Breast epithelium (tissue), 4 donors: ENCODE results near the gene ANGPTL1. TPM values are rescaled to one million over a fixed set of nuclear protein-coding genes. Genes with fewer than 3 reads are reported as not detected.

ENCODE experiments used
- DNase-seq, 2 donors: peaks; one replicate each; pipeline ENCODE4 v3.0.0-alpha.2; 2019; ENCODE audit warnings: low spot score in 2 of 2
- H3K27ac ChIP-seq, 2 donors: fragments of 200-600 bp; sonication (generic) in 1 of 2; one replicate each; pipeline ENCODE4 v1.5.1; 2016 to 2019; ENCODE audit warnings: mild to moderate bottlenecking in 1 of 2
- H3K27me3 ChIP-seq, 2 donors: fragments of 200-600 bp; sonication (generic) in 1 of 2; one replicate each; pipeline versions ENCODE4 v1.5.1 to v1.6.0; 2017 to 2019; ENCODE audit warnings: control low read depth in 1 of 2, mild to moderate bottlenecking in 1 of 2
- H3K36me3 ChIP-seq: fragments of 200-600 bp; one replicate; pipeline ENCODE4 v1.5.1; 2019
- H3K4me1 ChIP-seq, 2 donors: fragments of 200-600 bp; sonication (generic); one replicate each; pipeline ENCODE4 v1.5.1; 2016 to 2019; ENCODE audit warnings: control low read depth in 1 of 2
- H3K4me3 ChIP-seq, 3 donors: fragments of 200-600 bp; sonication (generic); 1 replicate in 2 of 3; 2 replicates in 1 of 3; pipeline ENCODE4 v1.5.1; 2016 to 2019; ENCODE audit warnings: mild to moderate bottlenecking in 3 of 3, moderate library complexity in 2 of 3
- H3K9me3 ChIP-seq, 2 donors: fragments of 200-600 bp; sonication (generic) in 1 of 2; one replicate each; pipeline ENCODE4 v1.5.1; 2016 to 2019; ENCODE audit warnings: control low read depth in 1 of 2
- CTCF ChIP-seq, 3 donors: fragments of 450-650 bp; IDR thresholded peaks; one replicate each; pipeline ENCODE4 v1.5.1; 2016 to 2017; ENCODE audit warnings: antibody characterized with exemption in 3 of 3, mild to moderate bottlenecking in 3 of 3, moderate library complexity in 3 of 3
- POLR2A ChIP-seq: fragments of 450-650 bp; IDR thresholded peaks from one replicate; pipeline ENCODE4 v1.6.1; 2016; ENCODE audit warnings: antibody characterized with exemption, mild to moderate bottlenecking, moderate library complexity
- POLR2AphosphoS5 ChIP-seq, 3 donors: sonication (generic); formaldehyde crosslinking; IDR thresholded peaks; one replicate each; pipeline ENCODE4 v1.6.1; 2017; ENCODE audit warnings: antibody characterized with exemption in 3 of 3
- intact Hi-C: fragments of 100-400 bp; cut with DNase I; formaldehyde crosslinking; loops from one replicate; pipeline ENCODE4 v1.15.1; 2023; ENCODE audit warnings: low total_unique reads
- total RNA-seq, 3 donors: library from RNA; depleted of rRNA; stranded (reverse); fragments of >200 nt; gene quantifications; one replicate each; pipeline ENCODE4 v1.1.0, GENCODE V29; 2016

The ANGPTL1 gene
- total RNA-seq, 3 donors from 2014 or later = 25.2 to 137 (median 30.2) TPM

- no peaks in the 10 kb centered on the region for H3K27me3 ChIP-seq
- no peaks in the 10 kb centered on the region for H3K9me3 ChIP-seq
- TF ChIP-seq POLR2A (no peak), CTCF (IDR thresholded peaks at IDR 0.05) (no peak), POLR2AphosphoS5 (IDR thresholded peaks at IDR 0.05) (no peak)
- no peak for DNase-seq
- no peak overlapping the region for H3K27ac ChIP-seq
- no peak overlapping the region for H3K4me3 ChIP-seq
- no peaks in the 10 kb centered on the region for H3K36me3 ChIP-seq
- H3K4me1 ChIP-seq = no peaks in the 10 kb centered on the region
- intact Hi-C loops = no loop called here
Observed at GRCh38 chr1:178821134-178821866, 49.6 kb downstream of the ANGPTL1 start.

- Histone ChIP-seq H3K9me3 (no peaks in the 10 kb centered on the region), H3K27me3 (no peaks in the 10 kb centered on the region), H3K27ac (no peak overlapping the region), H3K4me1 (no peaks in the 10 kb centered on the region), H3K36me3 (no peaks in the 10 kb centered on the region), H3K4me3 (no peak overlapping the region)
- no peak for DNase-seq
- TF ChIP-seq CTCF (IDR thresholded peaks at IDR 0.05) (no peak), POLR2A (no peak), POLR2AphosphoS5 (IDR thresholded peaks at IDR 0.05) (no peak)
- intact Hi-C loops = no loop called here
Observed at GRCh38 chr1:178819123-178819522, 51.8 kb downstream of the ANGPTL1 start.

DNA sequence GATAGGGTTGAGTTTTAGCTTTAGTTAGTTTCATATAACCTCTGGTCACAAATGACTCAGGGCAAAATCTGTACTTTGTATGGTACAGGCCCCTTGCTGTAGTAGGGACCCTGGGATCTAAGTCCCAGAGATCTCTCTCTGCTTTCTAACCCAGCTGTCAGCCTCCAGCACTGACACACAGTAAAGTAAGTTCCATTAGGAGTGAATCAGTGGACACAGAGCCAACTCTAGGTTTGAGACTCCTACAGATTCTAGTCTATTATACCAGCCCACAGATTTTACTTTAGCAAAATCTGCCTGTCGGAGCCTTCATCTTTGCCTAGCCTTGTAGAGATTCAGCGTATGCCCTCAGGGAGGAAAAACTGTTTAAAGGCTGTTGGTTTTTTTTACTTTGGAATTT is 52.5 kb downstream of the ANGPTL1 start:
- TF ChIP-seq POLR2AphosphoS5 (IDR thresholded peaks at IDR 0.05) (no peak), CTCF (IDR thresholded peaks at IDR 0.05) (no peak), POLR2A (no peak)

DNA sequence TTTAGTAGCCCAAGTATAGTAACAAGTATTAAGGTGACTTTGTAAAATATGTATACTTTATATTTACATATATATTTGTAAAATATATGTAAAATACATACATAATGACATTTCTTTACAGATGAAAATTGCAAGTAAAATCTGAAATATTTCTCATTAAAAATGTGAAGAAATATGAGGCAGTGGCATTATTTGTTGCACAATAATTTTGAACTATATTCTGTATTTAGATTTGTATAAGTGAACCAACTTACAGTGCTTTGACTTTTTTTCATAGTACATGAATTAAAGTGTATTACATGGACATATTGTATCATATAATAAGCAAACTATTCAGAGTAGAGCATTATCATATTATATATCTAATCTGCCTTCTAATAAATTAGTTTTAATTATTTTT is 60.3 kb downstream of the ANGPTL1 start:
- H3K9me3 ChIP-seq = no peaks in the 10 kb centered on the region
- H3K4me3 ChIP-seq = no peak overlapping the region
- DNase-seq = no peak
- no peaks in the 10 kb centered on the region for H3K36me3 ChIP-seq
- no peaks in the 10 kb centered on the region for H3K4me1 ChIP-seq
- TF ChIP-seq POLR2AphosphoS5 (IDR thresholded peaks at IDR 0.05) (no peak), CTCF (IDR thresholded peaks at IDR 0.05) (no peak), POLR2A (no peak)
- intact Hi-C loops = no loop called here
- no peaks in the 10 kb centered on the region for H3K27me3 ChIP-seq
- H3K27ac ChIP-seq = no peak overlapping the region

More for the DNA sequence above, 52.5 kb downstream of the ANGPTL1 start:
- H3K4me1 ChIP-seq = no peaks in the 10 kb centered on the region
- no peaks in the 10 kb centered on the region for H3K9me3 ChIP-seq
- no peaks in the 10 kb centered on the region for H3K36me3 ChIP-seq
- no peak overlapping the region for H3K27ac ChIP-seq
- H3K4me3 ChIP-seq = no peak overlapping the region
- intact Hi-C loops = no loop called here
- no peak for DNase-seq
- no peaks in the 10 kb centered on the region for H3K27me3 ChIP-seq

DNA sequence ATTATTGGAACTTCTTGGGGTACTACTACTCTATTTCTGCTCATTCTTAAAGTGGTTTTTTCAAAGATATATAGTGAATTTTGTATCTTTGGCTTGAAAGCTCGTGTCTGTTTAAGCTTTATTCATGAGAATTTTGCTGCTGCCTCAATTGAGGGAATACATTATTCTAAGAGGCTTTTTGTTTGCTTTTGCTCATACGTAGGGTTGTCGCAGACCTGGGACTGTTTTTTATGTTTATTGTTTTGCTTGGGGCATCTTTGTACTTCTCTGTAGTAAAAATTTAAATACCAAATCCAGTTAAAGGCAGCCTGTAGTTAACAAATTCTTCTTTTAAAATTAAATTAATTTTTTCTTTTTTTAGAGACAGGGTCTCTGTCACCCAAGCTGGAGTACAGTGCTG is 62.3 kb downstream of the ANGPTL1 start:
- no peaks in the 10 kb centered on the region for H3K27me3 ChIP-seq
- TF ChIP-seq POLR2AphosphoS5 (IDR thresholded peaks at IDR 0.05) = no peak
- no peak for TF ChIP-seq CTCF (IDR thresholded peaks at IDR 0.05)
- no peak for TF ChIP-seq POLR2A
- H3K27ac ChIP-seq = no peak overlapping the region
- no peak for DNase-seq
- H3K4me3 ChIP-seq = no peak overlapping the region
- H3K9me3 ChIP-seq = no peaks in the 10 kb centered on the region
- intact Hi-C loops = no loop called here
- H3K36me3 ChIP-seq = no peaks in the 10 kb centered on the region
- H3K4me1 ChIP-seq = no peaks in the 10 kb centered on the region
